ENCODE results near the gene TTC31.

GRCh38 chr2:74471332-74472065 lies 11.4 kb upstream of the TTC31 start:
- no peak for TF ChIP-seq SIN3A (IDR thresholded peaks at IDR 0.05; ENCODE audit: borderline replicate concordance, insufficient read depth, low read length)
- TF ChIP-seq POLR2AphosphoS5 (IDR thresholded peaks at IDR 0.05; ENCODE audit: low read depth, low read length), result no peak
- no peak for TF ChIP-seq REST (IDR thresholded peaks at IDR 0.05; ENCODE audit: insufficient read depth in 1 of 2, low read depth in 2 of 2, low read length in 2 of 2)

All from PFSK-1 (cell line).